HEK293T (cell line): ENCODE results near the gene TNFRSF8.
A peak's percentile ranks its signal among the peaks of the same experiment; 100 is the strongest.

Source experiments
- CTCF ChIA-PET: fragments of 350-600 bp; formaldehyde crosslinking; extraction: SDS; loops from one replicate; lab custom pipeline; 2021; ENCODE audit warnings: antibody characterized with exemption, inconsistent platforms; lab: Yijun Ruan, JAX
- POLR2A ChIA-PET: fragments of 350-600 bp; formaldehyde crosslinking; extraction: SDS; loops from one replicate; lab custom pipeline; 2020; ENCODE audit warnings: antibody characterized with exemption, inconsistent platforms; lab: Yijun Ruan, JAX
- DNase-seq: peaks from one replicate; pipeline ENCODE4 v3.0.0; 2012; ENCODE audit warnings: mixed read lengths; ENCODE audit errors: extremely low spot score
- ARNT ChIP-seq: fragments of 450-650 bp; IDR thresholded peaks from 2 replicates; pipeline ENCODE4 v1.6.1; 2017; ENCODE audit warnings: mild to moderate bottlenecking
- BHLHE40 ChIP-seq: fragments of 450-650 bp; IDR thresholded peaks from 2 replicates; pipeline ENCODE4 v1.6.1; 2016; ENCODE audit warnings: mild to moderate bottlenecking, moderate library complexity, borderline replicate concordance
- CTBP1 ChIP-seq: fragments of 450-650 bp; IDR thresholded peaks from 2 replicates; pipeline ENCODE4 v1.6.1; 2016; ENCODE audit warnings: borderline replicate concordance
- ELF4 ChIP-seq: fragments of 450-650 bp; IDR thresholded peaks from 2 replicates; pipeline ENCODE4 v1.6.1; 2017; ENCODE audit warnings: antibody characterized with exemption
- FOXA1 ChIP-seq: fragments of 450-650 bp; IDR thresholded peaks from 2 replicates; pipeline ENCODE4 v1.6.1; 2016; ENCODE audit warnings: mild to moderate bottlenecking
- FOXK2 ChIP-seq: fragments of 450-650 bp; IDR thresholded peaks from 2 replicates; pipeline ENCODE4 v1.6.1; 2016; ENCODE audit warnings: mild to moderate bottlenecking
- FOXM1 ChIP-seq: fragments of 450-650 bp; IDR thresholded peaks from 2 replicates; pipeline ENCODE4 v1.6.1; 2017; ENCODE audit warnings: mild to moderate bottlenecking, borderline replicate concordance
- HDGF ChIP-seq: fragments of 450-650 bp; IDR thresholded peaks from 2 replicates; pipeline ENCODE4 v1.6.1; 2017; ENCODE audit warnings: antibody characterized with exemption, borderline replicate concordance
- L3MBTL2 ChIP-seq: fragments of 450-650 bp; conservative IDR thresholded peaks from 2 replicates; pipeline ENCODE4 v1.6.1; 2016; ENCODE audit warnings: mild to moderate bottlenecking
- LEF1 ChIP-seq: fragments of 450-650 bp; IDR thresholded peaks from 2 replicates; pipeline ENCODE4 v1.6.1; 2017; ENCODE audit warnings: mild to moderate bottlenecking, borderline replicate concordance
- NFRKB ChIP-seq: fragments of 450-650 bp; IDR thresholded peaks from 2 replicates; pipeline ENCODE4 v1.6.1; 2016; ENCODE audit warnings: mild to moderate bottlenecking, moderate library complexity
- SP1 ChIP-seq: fragments of 450-650 bp; IDR thresholded peaks from 2 replicates; pipeline ENCODE4 v1.6.1; 2017
- SUZ12 ChIP-seq: fragments of 450-650 bp; IDR thresholded peaks from 2 replicates; pipeline ENCODE4 v1.6.1; 2016; ENCODE audit warnings: mild to moderate bottlenecking
- TARDBP ChIP-seq: fragments of 450-650 bp; IDR thresholded peaks from 2 replicates; pipeline ENCODE4 v1.6.1; 2016
- ZNF384 ChIP-seq: fragments of 450-650 bp; IDR thresholded peaks from 2 replicates; pipeline ENCODE4 v1.6.1; 2016
- TF ChIP-seq, protein P1 (sequence below): fragments of 450-650 bp; IDR thresholded peaks from 2 replicates; pipeline ENCODE4 v1.6.1; 2016

The TNFRSF8 gene

DNA sequence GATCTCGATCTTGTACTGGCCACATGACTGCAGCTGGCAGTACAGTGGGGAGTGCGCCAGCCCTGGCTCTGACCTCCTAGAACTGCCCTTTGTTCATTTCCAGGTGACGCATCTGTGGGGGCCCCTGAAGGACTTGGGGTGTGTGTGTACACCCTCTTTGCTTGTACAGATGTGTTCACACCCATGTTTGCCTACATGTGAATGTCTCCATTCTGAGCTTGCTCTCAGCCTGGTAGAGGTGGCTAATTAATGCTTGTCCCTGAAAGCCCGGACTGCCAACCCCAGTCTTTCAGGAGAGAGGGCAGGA, 123.5 kb downstream of the TNFRSF8 start:
- TF ChIP-seq LEF1 (no peak), SP1 (no peak), ARNT (no peak), FOXM1 (no peak), CTBP1 (no peak)
- POLR2A ChIA-PET: no interaction called here
- no peak for DNase-seq
- CTCF ChIA-PET: no interaction called here

DNA sequence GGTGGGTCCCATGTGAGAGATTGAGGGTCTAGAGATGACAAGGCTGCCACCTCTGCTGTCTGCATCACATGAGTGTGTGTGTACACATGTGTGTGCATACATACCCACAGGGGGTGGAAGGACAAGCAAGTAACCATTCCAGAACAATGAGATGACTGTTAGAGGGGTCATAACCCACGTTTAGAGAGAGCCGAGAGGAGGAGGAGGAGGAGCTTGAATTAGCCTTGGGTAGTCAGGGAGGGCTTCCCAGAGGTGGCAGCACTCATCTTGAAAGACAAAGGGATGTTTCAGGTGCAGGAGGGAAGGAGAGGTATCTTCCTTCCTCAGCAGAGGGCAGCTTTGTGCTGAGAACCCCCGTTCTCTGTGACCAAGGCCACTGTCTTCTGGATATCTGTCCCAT, 125.0 kb downstream of the TNFRSF8 start:
- no peak for DNase-seq
- TF ChIP-seq TARDBP (no peak), BHLHE40 (no peak), FOXK2 (no peak), L3MBTL2 (no peak), NFRKB (no peak), FOXA1 (no peak), HDGF (no peak), FOXM1 (no peak), ZNF384 (no peak), LEF1 (no peak), SP1 (no peak), ELF4 (no peak), SUZ12 (no peak), CTBP1 (no peak), ARNT (no peak)
- TF ChIP-seq, protein P1, sequence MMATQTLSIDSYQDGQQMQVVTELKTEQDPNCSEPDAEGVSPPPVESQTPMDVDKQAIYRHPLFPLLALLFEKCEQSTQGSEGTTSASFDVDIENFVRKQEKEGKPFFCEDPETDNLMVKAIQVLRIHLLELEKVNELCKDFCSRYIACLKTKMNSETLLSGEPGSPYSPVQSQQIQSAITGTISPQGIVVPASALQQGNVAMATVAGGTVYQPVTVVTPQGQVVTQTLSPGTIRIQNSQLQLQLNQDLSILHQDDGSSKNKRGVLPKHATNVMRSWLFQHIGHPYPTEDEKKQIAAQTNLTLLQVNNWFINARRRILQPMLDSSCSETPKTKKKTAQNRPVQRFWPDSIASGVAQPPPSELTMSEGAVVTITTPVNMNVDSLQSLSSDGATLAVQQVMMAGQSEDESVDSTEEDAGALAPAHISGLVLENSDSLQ: no peak
- POLR2A ChIA-PET: no interaction called here
- CTCF ChIA-PET: interaction anchor here (0.7 to 1.4 kb wide), 2 partner anchors 11 to 63 kb away, joined by 3 to 5 read pairs; no protein-coding TSS in a partner anchor

DNA sequence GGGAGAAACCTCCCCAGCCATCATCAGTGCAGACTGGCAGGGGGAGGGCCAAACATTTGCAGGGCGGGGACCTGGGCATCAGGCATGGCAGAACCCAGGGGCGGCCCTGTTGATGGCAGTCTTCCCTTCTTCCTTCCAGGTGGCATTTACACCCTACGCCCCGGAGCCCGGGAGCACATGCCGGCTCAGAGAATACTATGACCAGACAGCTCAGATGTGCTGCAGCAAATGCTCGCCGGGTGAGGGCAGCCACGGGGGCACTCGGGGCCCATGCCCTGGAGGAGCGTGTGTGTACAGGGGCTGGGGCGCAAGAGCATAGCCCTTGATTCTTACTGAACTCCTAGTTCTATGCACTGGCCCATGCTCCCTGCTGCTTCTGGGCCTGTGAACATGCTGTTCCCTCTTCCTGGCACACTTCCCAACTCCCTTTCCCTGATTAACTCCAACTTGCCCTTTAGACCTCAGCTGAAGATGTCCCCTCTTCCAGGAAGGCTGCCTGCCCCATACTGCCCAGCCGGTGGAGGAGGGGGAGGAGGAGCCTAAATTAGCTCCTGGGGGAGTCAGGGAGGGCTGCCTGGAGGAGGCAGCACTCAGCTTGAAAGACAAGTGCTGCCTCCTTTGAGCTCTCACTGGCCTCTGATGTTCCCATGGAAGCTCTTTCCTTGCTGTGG, 125.7 kb downstream of the TNFRSF8 start:
- CTCF ChIA-PET: interaction anchor here (0.7 kb wide), 1 partner anchor 11 kb away, joined by 3 read pairs; no protein-coding TSS in a partner anchor
- POLR2A ChIA-PET: no interaction called here
- no peak for TF ChIP-seq BHLHE40
- TF ChIP-seq ARNT: no peak
- TF ChIP-seq ZNF384: no peak
- no peak for TF ChIP-seq LEF1
- TF ChIP-seq CTBP1: no peak
- TF ChIP-seq FOXA1: no peak
- no peak for TF ChIP-seq ELF4
- TF ChIP-seq FOXM1: no peak
- TF ChIP-seq, protein P1: no peak
- TF ChIP-seq FOXK2: no peak
- no peak for TF ChIP-seq TARDBP
- no peak for TF ChIP-seq L3MBTL2
- no peak for TF ChIP-seq NFRKB
- TF ChIP-seq HDGF: no peak
- TF ChIP-seq SP1: no peak
- no peak for TF ChIP-seq SUZ12
- no peak for DNase-seq

DNA sequence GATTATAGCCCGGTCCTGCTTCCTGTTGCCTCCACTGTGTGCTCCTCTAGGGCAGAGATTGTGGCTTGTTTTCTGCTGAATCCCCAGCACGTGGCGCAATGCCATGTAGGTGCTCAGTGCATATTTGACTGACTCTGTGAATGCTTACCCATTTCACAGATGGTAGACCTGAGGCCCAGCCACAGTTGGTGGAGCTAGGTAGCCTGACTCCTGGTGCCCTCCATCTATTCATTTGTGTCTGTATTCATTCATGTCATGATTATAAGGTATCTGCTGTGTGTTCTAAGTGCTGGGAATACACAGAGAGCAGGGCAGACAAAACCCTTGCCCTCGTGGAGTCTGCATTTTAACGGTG, 126.2 kb downstream of the TNFRSF8 start:
- CTCF ChIA-PET: no interaction called here
- DNase-seq: no peak
- TF ChIP-seq ZNF384: no peak
- TF ChIP-seq FOXM1: no peak
- no peak for TF ChIP-seq TARDBP
- no peak for TF ChIP-seq CTBP1
- TF ChIP-seq L3MBTL2: no peak
- no peak for TF ChIP-seq NFRKB
- no peak for TF ChIP-seq HDGF
- TF ChIP-seq SUZ12: no peak
- no peak for TF ChIP-seq ARNT
- TF ChIP-seq, protein P1: no peak
- no peak for TF ChIP-seq FOXK2
- no peak for TF ChIP-seq SP1
- no peak for TF ChIP-seq FOXA1
- TF ChIP-seq ELF4: no peak
- TF ChIP-seq BHLHE40: no peak
- POLR2A ChIA-PET: no interaction called here

DNA sequence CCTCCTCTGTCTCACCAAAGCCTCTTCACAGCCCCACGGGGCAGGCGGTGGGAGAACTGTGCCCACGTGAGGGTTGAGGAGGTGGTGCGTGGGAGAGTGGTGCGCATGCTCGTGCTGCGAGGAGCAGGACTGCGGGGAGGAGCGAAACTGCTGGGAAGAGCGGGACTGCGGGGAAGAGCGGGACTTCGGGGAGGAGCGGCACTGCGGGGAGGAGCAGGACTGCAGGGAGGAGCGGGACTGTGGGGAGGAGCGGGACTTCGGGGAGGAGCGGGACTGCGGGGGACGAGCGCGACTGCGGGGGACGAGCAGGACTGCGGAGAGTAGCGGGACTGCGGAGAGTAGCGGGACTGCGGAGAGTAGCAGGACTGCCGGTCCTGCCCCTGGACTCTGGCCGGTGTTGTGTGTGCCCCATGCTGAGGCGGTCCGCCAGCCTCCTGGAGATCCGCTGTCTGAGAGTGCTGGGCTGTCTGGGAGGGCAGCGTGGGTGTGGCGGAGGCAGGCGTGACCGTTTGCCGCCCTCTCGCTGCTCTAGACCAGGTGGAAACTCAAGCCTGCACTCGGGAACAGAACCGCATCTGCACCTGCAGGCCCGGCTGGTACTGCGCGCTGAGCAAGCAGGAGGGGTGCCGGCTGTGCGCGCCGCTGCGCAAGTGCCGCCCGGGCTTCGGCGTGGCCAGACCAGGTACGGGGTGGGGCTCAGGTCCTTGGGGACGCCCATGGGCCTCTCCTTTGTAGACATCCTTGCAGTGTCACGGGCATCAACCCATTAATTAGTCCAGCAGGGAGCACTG, 128.3 kb downstream of the TNFRSF8 start:
- DNase-seq: peak; percentile 59
- ChIA-PET CTCF (no interaction called here), POLR2A (no interaction called here)
- TF ChIP-seq L3MBTL2 (peak; percentile 74), HDGF (no peak)
